WERI-Rb-1 (cell line): ENCODE results near the gene ARL15.

Experiments used
- DNase-seq: peaks from one replicate; pipeline ENCODE4 v3.0.0-alpha.2; 2020
- H3K27ac ChIP-seq: fragments of 250-450 bp; sonication (Bioruptor Pico); 2 replicates; pipeline ENCODE4 v1.5.1; 2020; ENCODE audit warnings: mild to moderate bottlenecking, moderate library complexity
- H3K27me3 ChIP-seq: fragments of 250-450 bp; sonication (Bioruptor Pico); 2 replicates; pipeline ENCODE4 v1.5.1; 2021; ENCODE audit warnings: mild to moderate bottlenecking, low read depth, moderate library complexity; ENCODE audit not compliant: insufficient read depth, severe bottlenecking
- H3K36me3 ChIP-seq: fragments of 250-450 bp; sonication (Bioruptor Pico); 2 replicates; pipeline ENCODE4 v1.5.1; 2020; ENCODE audit warnings: mild to moderate bottlenecking, moderate library complexity
- H3K4me3 ChIP-seq: 2 replicates; pipeline ENCODE4 v1.5.1; 2011; ENCODE audit warnings: low read depth, mild to moderate bottlenecking, control low read depth, low read length
- H3K9me3 ChIP-seq: fragments of 250-450 bp; sonication (Bioruptor Pico); 2 replicates; pipeline ENCODE4 v1.5.1; 2021; ENCODE audit warnings: mild to moderate bottlenecking, moderate library complexity; ENCODE audit not compliant: severe bottlenecking
- CTCF ChIP-seq: IDR thresholded peaks from 2 replicates; pipeline ENCODE4 v1.5.1; 2011; ENCODE audit warnings: low read depth, mild to moderate bottlenecking, control low read depth, inconsistent platforms, low read length

The ARL15 gene

DNA sequence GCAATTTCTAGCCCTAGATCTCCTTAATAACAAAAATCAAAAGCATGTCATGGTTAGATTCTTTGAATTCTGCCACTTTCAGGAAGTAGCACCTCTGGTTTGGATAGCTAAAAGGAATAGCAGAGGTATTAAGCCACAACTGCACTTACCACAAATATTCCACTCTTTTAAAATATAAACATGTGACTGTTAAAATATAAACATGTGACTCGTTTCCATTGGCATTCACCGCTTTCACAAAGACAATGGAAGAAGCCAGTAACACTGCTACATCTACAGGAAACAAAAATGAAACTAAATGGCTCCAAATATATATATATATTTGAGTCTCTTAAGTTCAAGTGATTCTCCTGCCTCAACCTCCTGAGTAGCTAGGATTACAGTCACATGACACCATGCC lies 222.9 kb downstream of the ARL15 start:
- no peak for DNase-seq
- no peak for TF ChIP-seq CTCF
- Histone ChIP-seq H3K27me3 (no peaks in the 10 kb centered on the region), H3K36me3 (no peaks in the 10 kb centered on the region), H3K9me3 (no peaks in the 10 kb centered on the region), H3K4me3 (no peak overlapping the region), H3K27ac (no peak overlapping the region)

DNA sequence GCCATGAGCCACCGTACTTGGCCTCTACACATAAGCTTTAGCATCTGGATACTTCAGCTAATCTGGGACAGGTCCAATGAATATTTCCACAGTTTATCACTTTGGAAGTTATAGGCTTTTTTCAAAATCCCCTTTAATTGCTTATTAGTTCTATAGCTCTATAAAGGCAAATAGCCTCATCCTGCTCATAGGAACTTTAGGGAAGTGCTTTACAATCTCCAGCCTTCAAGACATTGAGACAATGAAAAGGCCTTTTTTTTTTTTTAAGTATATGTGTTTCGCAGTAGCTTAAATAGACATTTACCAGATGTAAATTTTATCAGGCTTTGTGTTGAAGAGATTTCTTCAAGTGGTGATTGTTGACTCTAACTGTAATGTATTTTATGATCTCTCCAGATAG lies 224.2 kb downstream of the ARL15 start:
- H3K36me3 ChIP-seq, result no peaks in the 10 kb centered on the region

GRCh38 chr5:54084696-54085095 lies 225.7 kb downstream of the ARL15 start:
- Histone ChIP-seq H3K9me3 (no peaks in the 10 kb centered on the region), H3K36me3 (no peaks in the 10 kb centered on the region), H3K4me3 (no peak overlapping the region), H3K27ac (no peak overlapping the region), H3K27me3 (no peaks in the 10 kb centered on the region)
- no peak for DNase-seq
- no peak for TF ChIP-seq CTCF

More for the DNA sequence above, 224.2 kb downstream of the ARL15 start:
- no peaks in the 10 kb centered on the region for H3K9me3 ChIP-seq
- TF ChIP-seq CTCF, result no peak
- no peak overlapping the region for H3K4me3 ChIP-seq
- H3K27ac ChIP-seq, result no peak overlapping the region
- no peak for DNase-seq
- no peaks in the 10 kb centered on the region for H3K27me3 ChIP-seq

DNA sequence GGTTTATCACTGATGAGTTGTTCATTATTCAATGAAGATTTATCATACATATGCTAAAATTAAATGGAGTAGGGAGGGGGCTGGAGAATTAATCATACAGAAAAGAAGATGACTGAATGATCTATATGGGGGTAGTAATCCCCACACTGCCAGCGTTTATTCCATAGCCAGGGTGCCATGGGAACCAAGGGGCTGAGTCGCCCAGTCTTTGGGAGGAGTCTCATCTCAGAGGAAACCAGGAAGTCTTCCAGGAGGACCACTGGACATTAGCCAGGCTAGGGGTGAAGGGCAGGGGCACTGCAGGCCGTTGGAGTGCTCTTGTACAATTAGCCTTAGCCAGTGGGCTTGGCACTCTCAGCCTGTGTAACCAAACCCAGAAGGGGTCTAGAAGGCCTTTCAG lies 226.5 kb downstream of the ARL15 start:
- DNase-seq, result no peak
- Histone ChIP-seq H3K27ac (no peak overlapping the region), H3K4me3 (no peak overlapping the region), H3K27me3 (no peaks in the 10 kb centered on the region), H3K9me3 (no peaks in the 10 kb centered on the region), H3K36me3 (no peaks in the 10 kb centered on the region)
- TF ChIP-seq CTCF, result no peak

GRCh38 chr5:54083245-54083644 lies 227.1 kb downstream of the ARL15 start:
- H3K27ac ChIP-seq, result no peak overlapping the region
- H3K27me3 ChIP-seq, result no peaks in the 10 kb centered on the region
- no peak overlapping the region for H3K4me3 ChIP-seq
- no peaks in the 10 kb centered on the region for H3K36me3 ChIP-seq
- no peaks in the 10 kb centered on the region for H3K9me3 ChIP-seq
- no peak for DNase-seq
- TF ChIP-seq CTCF, result no peak

DNA sequence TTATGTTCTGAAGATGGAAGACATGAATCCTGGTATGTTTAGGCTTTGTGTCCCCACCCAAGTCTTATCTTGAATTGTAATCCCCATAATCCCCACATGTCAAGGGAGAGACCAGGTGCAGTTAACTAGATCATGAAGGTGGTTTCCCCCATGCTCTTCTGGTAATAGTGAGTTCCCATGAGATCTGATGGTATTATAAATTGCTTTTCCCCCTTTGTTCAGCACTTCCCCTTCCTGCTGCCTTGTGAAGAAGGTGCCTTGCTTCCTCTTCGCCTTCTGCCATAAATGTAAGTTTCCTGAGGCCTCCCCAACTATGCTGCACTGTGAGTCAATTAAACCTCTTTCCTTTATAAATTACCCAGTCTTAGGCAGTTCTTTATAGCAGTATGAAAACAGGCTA lies 229.0 kb downstream of the ARL15 start:
- no peak overlapping the region for H3K27ac ChIP-seq
- H3K27me3 ChIP-seq, result no peaks in the 10 kb centered on the region
- H3K36me3 ChIP-seq, result no peaks in the 10 kb centered on the region
- no peak overlapping the region for H3K4me3 ChIP-seq
- no peak for DNase-seq
- no peaks in the 10 kb centered on the region for H3K9me3 ChIP-seq
- no peak for TF ChIP-seq CTCF
